Panc1 (cell line): ENCODE results near the gene RFFL. TPM values are rescaled to one million over a fixed set of nuclear protein-coding genes. Genes with fewer than 3 reads are reported as not detected.
"Not testable (repeated sequence)": the region's sequence is repeated elsewhere in the genome, so short reads cannot be mapped to it uniquely, and the experiment has no call there.

Experiments used
- ATAC-seq: fragments of 200-7000 bp; cut with Tn5 transposase; 2 replicates; pipeline ENCODE4 v1.9.1; 2020; ENCODE audit warnings: mild to moderate bottlenecking, moderate library complexity
- BruUV-seq: library from RNA; stranded (reverse); fragments of 400-500 nt; replicated peaks from 2 replicates; lab custom pipeline; 2021; lab: Mats Ljungman, UMichigan
- CTCF ChIA-PET: fragments of 300-600 bp; sonication (Branson Sonifier 250); formaldehyde crosslinking; loops from one replicate; lab custom pipeline; 2022; ENCODE audit warnings: antibody characterized with exemption; lab: Charles Lee
- POLR2A ChIA-PET: fragments of 300-600 bp; sonication (Branson Sonifier 250); formaldehyde crosslinking; loops from one replicate; lab custom pipeline; 2022; ENCODE audit warnings: antibody characterized with exemption; lab: Charles Lee
- DNase-seq: peaks from one replicate; pipeline ENCODE4 v3.0.0-alpha.2; 2010; ENCODE audit warnings: low read depth, low spot score
- H3K27ac ChIP-seq: 2 replicates; pipeline ENCODE4 v1.5.1; 2011; ENCODE audit warnings: mild to moderate bottlenecking, low read length, inconsistent platforms
- H3K27me3 ChIP-seq: fragments of 200-500 bp; sonication (Bioruptor generic); 2 replicates; pipeline ENCODE4 v1.6.0; 2014; ENCODE audit warnings: low read length, inconsistent platforms; ENCODE audit not compliant: control insufficient read depth, insufficient read depth
- H3K36me3 ChIP-seq: fragments of 200-500 bp; sonication (Bioruptor generic); 2 replicates; pipeline ENCODE4 v1.5.1; 2014; ENCODE audit warnings: inconsistent platforms, mild to moderate bottlenecking, low read length, moderate library complexity; ENCODE audit not compliant: control insufficient read depth, insufficient read depth
- H3K4me1 ChIP-seq: 2 replicates; pipeline ENCODE4 v1.5.1; 2011; ENCODE audit warnings: inconsistent platforms, mild to moderate bottlenecking, low read length, moderate library complexity; ENCODE audit not compliant: control insufficient read depth, insufficient read depth
- H3K4me3 ChIP-seq, 2 experiments: 2 replicates each; pipeline ENCODE4 v1.5.1; 2011 to 2012; ENCODE audit warnings: low read depth in 2 of 2, low read length in 2 of 2, mild to moderate bottlenecking in 2 of 2, inconsistent platforms in 1 of 2, moderate library complexity in 1 of 2
- H3K9me3 ChIP-seq: fragments of 200-500 bp; sonication (Bioruptor generic); 2 replicates; pipeline ENCODE4 v1.5.1; 2014; ENCODE audit warnings: low read depth, mild to moderate bottlenecking, inconsistent platforms, low read length, moderate library complexity; ENCODE audit not compliant: control insufficient read depth, insufficient read depth
- POLR2AphosphoS5 ChIP-seq: IDR thresholded peaks from 2 replicates; pipeline ENCODE4 v1.6.1; 2012; ENCODE audit warnings: mild to moderate bottlenecking, low read depth, low read length, moderate library complexity
- SIN3A ChIP-seq: IDR thresholded peaks from 2 replicates; pipeline ENCODE4 v1.6.1; 2012; ENCODE audit warnings: low read depth, mild to moderate bottlenecking, low read length, moderate library complexity, borderline replicate concordance; ENCODE audit not compliant: insufficient read depth
- TCF7L2 ChIP-seq: IDR thresholded peaks from 2 replicates; pipeline ENCODE4 v1.6.1; 2011; ENCODE audit warnings: mild to moderate bottlenecking, low read depth, low read length, inconsistent platforms
- in situ Hi-C: cut with HindIII; loops from 2 replicates; pipeline ENCODE4 v1.10.0; 2016; ENCODE audit warnings: low sequenced_read_pairs, low pct_unique_long_range_greater_than_20kb
- intact Hi-C: fragments of 100-400 bp; cut with micrococcal nuclease; formaldehyde crosslinking; loops from one replicate; pipeline ENCODE4 v1.10.0; 2022; ENCODE audit not compliant: unreplicated experiment
- total RNA-seq: library from RNA; stranded (reverse); gene quantifications from one replicate; pipeline ENCODE4 v1.2.1, GENCODE V29; 2021; ENCODE audit not compliant: unreplicated experiment
- TF ChIP-seq, protein P1 (sequence below): fragments of 450-650 bp; IDR thresholded peaks from 2 replicates; pipeline ENCODE4 v1.5.1; 2017; ENCODE audit warnings: mild to moderate bottlenecking
- TF ChIP-seq, protein P2 (sequence below), 2 experiments: IDR thresholded peaks; 2 replicates each; pipeline ENCODE4 v1.6.1; 2011 to 2012; ENCODE audit warnings: low read depth in 2 of 2, control low read depth in 1 of 2, low read length in 1 of 2, mild to moderate bottlenecking in 1 of 2, moderate library complexity in 1 of 2; ENCODE audit not compliant: insufficient read depth in 1 of 2

RFFL gene
- total RNA-seq, 1 experiment from 2014 or later: 38.4 TPM

GRCh38 chr17:35028531-35029262 is 34.8 kb downstream of the RFFL start:
- ATAC-seq: peak; percentile 17; the same call in 1 of the 2 replicates
- Histone ChIP-seq H3K4me1 (no peaks in the 10 kb centered on the region), H3K4me3 (no peak overlapping the region), H3K27me3 (no peaks in the 10 kb centered on the region), H3K9me3 (no peaks in the 10 kb centered on the region), H3K36me3 (no peaks in the 10 kb centered on the region), H3K27ac (no peak overlapping the region)
- no TSS peak for BruUV-seq
- no peak for DNase-seq
- CTCF ChIA-PET: interaction anchor here (0.7 kb wide), 1 partner anchor 10 kb away, joined by 8 read pairs; no protein-coding TSS in a partner anchor
- POLR2A ChIA-PET: no interaction called here
- in situ Hi-C loops (no loop called here), intact Hi-C loops (no loop called here)
- TF ChIP-seq, protein P1, sequence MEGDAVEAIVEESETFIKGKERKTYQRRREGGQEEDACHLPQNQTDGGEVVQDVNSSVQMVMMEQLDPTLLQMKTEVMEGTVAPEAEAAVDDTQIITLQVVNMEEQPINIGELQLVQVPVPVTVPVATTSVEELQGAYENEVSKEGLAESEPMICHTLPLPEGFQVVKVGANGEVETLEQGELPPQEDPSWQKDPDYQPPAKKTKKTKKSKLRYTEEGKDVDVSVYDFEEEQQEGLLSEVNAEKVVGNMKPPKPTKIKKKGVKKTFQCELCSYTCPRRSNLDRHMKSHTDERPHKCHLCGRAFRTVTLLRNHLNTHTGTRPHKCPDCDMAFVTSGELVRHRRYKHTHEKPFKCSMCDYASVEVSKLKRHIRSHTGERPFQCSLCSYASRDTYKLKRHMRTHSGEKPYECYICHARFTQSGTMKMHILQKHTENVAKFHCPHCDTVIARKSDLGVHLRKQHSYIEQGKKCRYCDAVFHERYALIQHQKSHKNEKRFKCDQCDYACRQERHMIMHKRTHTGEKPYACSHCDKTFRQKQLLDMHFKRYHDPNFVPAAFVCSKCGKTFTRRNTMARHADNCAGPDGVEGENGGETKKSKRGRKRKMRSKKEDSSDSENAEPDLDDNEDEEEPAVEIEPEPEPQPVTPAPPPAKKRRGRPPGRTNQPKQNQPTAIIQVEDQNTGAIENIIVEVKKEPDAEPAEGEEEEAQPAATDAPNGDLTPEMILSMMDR: no peak
- no peak for TF ChIP-seq SIN3A
- no peak for TF ChIP-seq TCF7L2
- no peak for TF ChIP-seq POLR2AphosphoS5
- TF ChIP-seq, protein P2, sequence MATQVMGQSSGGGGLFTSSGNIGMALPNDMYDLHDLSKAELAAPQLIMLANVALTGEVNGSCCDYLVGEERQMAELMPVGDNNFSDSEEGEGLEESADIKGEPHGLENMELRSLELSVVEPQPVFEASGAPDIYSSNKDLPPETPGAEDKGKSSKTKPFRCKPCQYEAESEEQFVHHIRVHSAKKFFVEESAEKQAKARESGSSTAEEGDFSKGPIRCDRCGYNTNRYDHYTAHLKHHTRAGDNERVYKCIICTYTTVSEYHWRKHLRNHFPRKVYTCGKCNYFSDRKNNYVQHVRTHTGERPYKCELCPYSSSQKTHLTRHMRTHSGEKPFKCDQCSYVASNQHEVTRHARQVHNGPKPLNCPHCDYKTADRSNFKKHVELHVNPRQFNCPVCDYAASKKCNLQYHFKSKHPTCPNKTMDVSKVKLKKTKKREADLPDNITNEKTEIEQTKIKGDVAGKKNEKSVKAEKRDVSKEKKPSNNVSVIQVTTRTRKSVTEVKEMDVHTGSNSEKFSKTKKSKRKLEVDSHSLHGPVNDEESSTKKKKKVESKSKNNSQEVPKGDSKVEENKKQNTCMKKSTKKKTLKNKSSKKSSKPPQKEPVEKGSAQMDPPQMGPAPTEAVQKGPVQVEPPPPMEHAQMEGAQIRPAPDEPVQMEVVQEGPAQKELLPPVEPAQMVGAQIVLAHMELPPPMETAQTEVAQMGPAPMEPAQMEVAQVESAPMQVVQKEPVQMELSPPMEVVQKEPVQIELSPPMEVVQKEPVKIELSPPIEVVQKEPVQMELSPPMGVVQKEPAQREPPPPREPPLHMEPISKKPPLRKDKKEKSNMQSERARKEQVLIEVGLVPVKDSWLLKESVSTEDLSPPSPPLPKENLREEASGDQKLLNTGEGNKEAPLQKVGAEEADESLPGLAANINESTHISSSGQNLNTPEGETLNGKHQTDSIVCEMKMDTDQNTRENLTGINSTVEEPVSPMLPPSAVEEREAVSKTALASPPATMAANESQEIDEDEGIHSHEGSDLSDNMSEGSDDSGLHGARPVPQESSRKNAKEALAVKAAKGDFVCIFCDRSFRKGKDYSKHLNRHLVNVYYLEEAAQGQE (IDR thresholded peaks at IDR 0.05; ENCODE audit: insufficient read depth in 1 of 2, low read depth in 2 of 2, low read length in 1 of 2): no peak

DNA sequence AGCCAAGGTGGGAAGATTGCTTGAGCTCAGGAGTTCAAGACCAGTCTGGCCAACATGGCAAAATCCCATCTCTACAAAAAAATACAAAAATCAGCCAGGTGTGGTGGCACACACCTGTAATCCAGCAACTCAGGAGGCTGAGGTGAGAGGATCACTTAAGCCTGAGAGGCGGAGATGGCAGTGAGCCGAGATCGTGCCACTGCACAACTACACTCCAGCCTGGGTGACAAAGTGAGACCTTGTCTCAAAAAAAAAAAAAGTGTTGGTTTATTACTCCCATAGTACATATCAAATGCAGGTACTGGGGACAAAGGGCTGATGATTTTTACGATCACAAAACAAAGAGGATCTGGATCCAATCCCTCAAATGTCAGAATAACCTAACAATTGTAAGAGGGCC is 35.4 kb downstream of the RFFL start:
- H3K4me3 ChIP-seq, H3K4me1 ChIP-seq, BruUV-seq, DNase-seq, CTCF ChIA-PET, ATAC-seq, H3K27me3 ChIP-seq, H3K27ac ChIP-seq, H3K36me3 ChIP-seq, in situ Hi-C loops, H3K9me3 ChIP-seq, POLR2A ChIA-PET, intact Hi-C loops: not testable (repeated sequence)

- intact Hi-C loops: no loop called here
These were observed 38.0 kb downstream of the RFFL start for GRCh38 chr17:35025541-35025940.

More at GRCh38 chr17:35025541-35025940, 38.0 kb downstream of the RFFL start:
- no peaks in the 10 kb centered on the region for H3K36me3 ChIP-seq
- no peak for ATAC-seq
- POLR2A ChIA-PET: interaction anchor here (0.7 kb wide), 1 partner anchor 38 kb away, joined by 3 read pairs; the partner anchor contains the start of gene RFFL
- H3K4me1 ChIP-seq: peaks cover 8% of the 10 kb centered on the region; the same call in 1 of the 2 replicates
- H3K4me3 ChIP-seq: no peak overlapping the region
- CTCF ChIA-PET: no interaction called here
- no peak overlapping the region for H3K27ac ChIP-seq
- no peak for DNase-seq
- TF ChIP-seq SIN3A (no peak), POLR2AphosphoS5 (no peak), TCF7L2 (no peak)
- TF ChIP-seq, protein P2 (IDR thresholded peaks at IDR 0.05; ENCODE audit: insufficient read depth in 1 of 2, low read depth in 2 of 2, low read length in 1 of 2): no peak
- TF ChIP-seq, protein P1: no peak
- no peaks in the 10 kb centered on the region for H3K9me3 ChIP-seq
- no peaks in the 10 kb centered on the region for H3K27me3 ChIP-seq
- in situ Hi-C loops: no loop called here
- BruUV-seq: no TSS peak
